HEK293 (cell line): ENCODE data around the gene BAIAP2.

ENCODE experiments used
- GLI4 ChIP-seq: fragments of 450-650 bp; formaldehyde crosslinking; IDR thresholded peaks from 2 replicates; pipeline ENCODE4 v1.5.1; 2016; ENCODE audit warnings: missing biosample characterization, missing genetic modification characterization
- HOXA7 ChIP-seq: sonication (generic); formaldehyde crosslinking; IDR thresholded peaks from 2 replicates; pipeline ENCODE4 v1.8.1; 2022; ENCODE audit warnings: missing genetic modification reagents, borderline replicate concordance
- PATZ1 ChIP-seq: fragments of 450-650 bp; formaldehyde crosslinking; IDR thresholded peaks from 2 replicates; pipeline ENCODE4 v1.5.1; 2016; ENCODE audit warnings: missing biosample characterization, missing genetic modification characterization
- SCRT1 ChIP-seq: fragments of 450-650 bp; formaldehyde crosslinking; IDR thresholded peaks from 2 replicates; pipeline ENCODE4 v1.5.1; 2016; ENCODE audit warnings: missing biosample characterization, missing genetic modification characterization, borderline replicate concordance
- SP2 ChIP-seq: fragments of 450-650 bp; formaldehyde crosslinking; IDR thresholded peaks from 2 replicates; pipeline ENCODE4 v1.5.1; 2016; ENCODE audit warnings: missing biosample characterization, missing genetic modification characterization
- SP3 ChIP-seq: fragments of 450-650 bp; formaldehyde crosslinking; IDR thresholded peaks from 2 replicates; pipeline ENCODE4 v1.5.1; 2016; ENCODE audit warnings: missing biosample characterization, missing genetic modification characterization
- SP7 ChIP-seq: fragments of 450-650 bp; formaldehyde crosslinking; IDR thresholded peaks from 2 replicates; pipeline ENCODE4 v1.5.1; 2016; ENCODE audit warnings: missing biosample characterization, missing genetic modification characterization
- TSHZ1 ChIP-seq: fragments of 450-650 bp; formaldehyde crosslinking; IDR thresholded peaks from 2 replicates; pipeline ENCODE4 v1.5.1; 2016; ENCODE audit warnings: missing biosample characterization, missing genetic modification characterization, borderline replicate concordance
- WT1 ChIP-seq: fragments of 450-650 bp; formaldehyde crosslinking; IDR thresholded peaks from 2 replicates; pipeline ENCODE4 v1.5.1; 2016; ENCODE audit warnings: missing biosample characterization, missing genetic modification characterization
- YY2 ChIP-seq: fragments of 450-650 bp; formaldehyde crosslinking; IDR thresholded peaks from 2 replicates; pipeline ENCODE4 v1.5.1; 2016; ENCODE audit warnings: missing biosample characterization, missing genetic modification characterization
- ZBTB20 ChIP-seq: fragments of 450-650 bp; formaldehyde crosslinking; IDR thresholded peaks from 2 replicates; pipeline ENCODE4 v1.5.1; 2016; ENCODE audit warnings: missing biosample characterization, missing genetic modification characterization
- ZBTB21 ChIP-seq: fragments of 450-650 bp; formaldehyde crosslinking; IDR thresholded peaks from 2 replicates; pipeline ENCODE4 v1.5.1; 2017; ENCODE audit warnings: missing biosample characterization, missing genetic modification characterization
- ZBTB6 ChIP-seq: fragments of 450-650 bp; formaldehyde crosslinking; IDR thresholded peaks from 2 replicates; pipeline ENCODE4 v1.5.1; 2017; ENCODE audit warnings: missing biosample characterization, missing genetic modification characterization
- ZEB2 ChIP-seq: fragments of 450-650 bp; formaldehyde crosslinking; IDR thresholded peaks from 2 replicates; pipeline ENCODE4 v1.5.1; 2016; ENCODE audit warnings: missing biosample characterization, missing genetic modification characterization
- ZFP69B ChIP-seq: fragments of 450-650 bp; formaldehyde crosslinking; IDR thresholded peaks from 2 replicates; pipeline ENCODE4 v1.5.1; 2016; ENCODE audit warnings: missing biosample characterization, missing genetic modification characterization
- ZNF10 ChIP-seq: fragments of 450-650 bp; formaldehyde crosslinking; IDR thresholded peaks from 2 replicates; pipeline ENCODE4 v1.5.1; 2017; ENCODE audit warnings: missing biosample characterization, missing genetic modification characterization
- ZNF18 ChIP-seq: fragments of 450-650 bp; formaldehyde crosslinking; IDR thresholded peaks from 2 replicates; pipeline ENCODE4 v1.5.1; 2016; ENCODE audit warnings: missing biosample characterization, missing genetic modification characterization
- ZNF184 ChIP-seq: fragments of 450-650 bp; IDR thresholded peaks from 2 replicates; pipeline ENCODE4 v1.5.1; 2018; ENCODE audit warnings: missing biosample characterization, mild to moderate bottlenecking, missing genetic modification characterization
- ZNF202 ChIP-seq: fragments of 450-650 bp; formaldehyde crosslinking; IDR thresholded peaks from 2 replicates; pipeline ENCODE4 v1.5.1; 2016; ENCODE audit warnings: missing biosample characterization, missing genetic modification characterization, borderline replicate concordance
- ZNF221 ChIP-seq: fragments of 450-650 bp; formaldehyde crosslinking; IDR thresholded peaks from 2 replicates; pipeline ENCODE4 v1.5.1; 2017; ENCODE audit warnings: missing biosample characterization, missing genetic modification characterization, borderline replicate concordance
- ZNF280C ChIP-seq: fragments of 450-650 bp; formaldehyde crosslinking; IDR thresholded peaks from 2 replicates; pipeline ENCODE4 v1.5.1; 2016; ENCODE audit warnings: missing biosample characterization, missing genetic modification characterization
- ZNF324 ChIP-seq: fragments of 450-650 bp; formaldehyde crosslinking; IDR thresholded peaks from 2 replicates; pipeline ENCODE4 v1.5.1; 2016; ENCODE audit warnings: missing biosample characterization, missing genetic modification characterization
- ZNF394 ChIP-seq: fragments of 450-650 bp; formaldehyde crosslinking; IDR thresholded peaks from 2 replicates; pipeline ENCODE4 v1.5.1; 2016; ENCODE audit warnings: missing biosample characterization, missing genetic modification characterization, mild to moderate bottlenecking, moderate library complexity, borderline replicate concordance
- ZNF600 ChIP-seq: fragments of 450-650 bp; formaldehyde crosslinking; IDR thresholded peaks from 2 replicates; pipeline ENCODE4 v1.5.1; 2016; ENCODE audit warnings: missing biosample characterization, missing genetic modification characterization
- ZNF626 ChIP-seq: fragments of 450-650 bp; sonication (Bioruptor Pico); formaldehyde crosslinking; IDR thresholded peaks from 2 replicates; pipeline ENCODE4 v1.5.1; 2018; ENCODE audit warnings: missing biosample characterization, missing genetic modification characterization, inconsistent platforms
- ZNF660 ChIP-seq: fragments of 450-650 bp; IDR thresholded peaks from 2 replicates; pipeline ENCODE4 v1.5.1; 2018; ENCODE audit warnings: missing biosample characterization, mild to moderate bottlenecking, missing genetic modification characterization
- ZNF677 ChIP-seq: fragments of 450-650 bp; IDR thresholded peaks from 2 replicates; pipeline ENCODE4 v1.5.0; 2018; ENCODE audit warnings: missing biosample characterization, mild to moderate bottlenecking, missing genetic modification characterization, moderate library complexity
- ZSCAN16 ChIP-seq: fragments of 450-650 bp; formaldehyde crosslinking; IDR thresholded peaks from 2 replicates; pipeline ENCODE4 v1.5.1; 2016; ENCODE audit warnings: missing biosample characterization, missing genetic modification characterization

The BAIAP2 gene

GRCh38 chr17:81002409-81003361, 32.3 kb upstream of the BAIAP2 start (continued):
- 0 out of 2 replicates have a peak, but pooled peaks have one; percentile 21 for TF ChIP-seq TSHZ1 (tag by site-specific recombination)
- TF ChIP-seq ZNF221, result no peak
- peak; percentile 77 for TF ChIP-seq ZEB2 (tag by site-specific recombination)
- no peak for TF ChIP-seq ZNF10 (tag by site-specific recombination)
- peak; percentile 33 for TF ChIP-seq SP2 (tag by site-specific recombination)
- TF ChIP-seq ZNF677 (tag by site-specific recombination), result no peak
- TF ChIP-seq ZNF18, result peak; percentile 65
- TF ChIP-seq ZNF184 (tag by site-specific recombination), result no peak
- no peak for TF ChIP-seq HOXA7 (CRISPR knock-in tag)
- no peak for TF ChIP-seq ZFP69B (tag by site-specific recombination)
- no peak for TF ChIP-seq ZBTB20 (tag by site-specific recombination)
- 0 out of 2 replicates have a peak, but pooled peaks have one; percentile 23 for TF ChIP-seq SCRT1 (tag by site-specific recombination)
- peak; percentile 88 for TF ChIP-seq PATZ1 (tag by site-specific recombination)
- peak; percentile 67 for TF ChIP-seq SP7
- no peak for TF ChIP-seq ZSCAN16 (tag by site-specific recombination)
- no peak for TF ChIP-seq SP3 (tag by site-specific recombination)
- TF ChIP-seq ZNF660, result peak; percentile 86
- peak; percentile 87 for TF ChIP-seq ZNF600 (tag by site-specific recombination)
- no peak for TF ChIP-seq ZNF626 (tag by site-specific recombination)
- TF ChIP-seq ZBTB6 (tag by site-specific recombination), result peak; percentile 75
- TF ChIP-seq ZNF324 (tag by site-specific recombination), result no peak
- TF ChIP-seq ZNF280C, result no peak
- TF ChIP-seq ZNF394 (tag by site-specific recombination), result no peak; the same call in 1 of the 2 replicates
- TF ChIP-seq WT1, result peak; percentile 11; the same call in 1 of the 2 replicates
- peak; percentile 76 for TF ChIP-seq ZBTB21 (tag by site-specific recombination)
- no peak for TF ChIP-seq YY2 (tag by site-specific recombination)
- TF ChIP-seq ZNF202, result no peak
- no peak for TF ChIP-seq GLI4
